ENCODE data around the gene PAMR1.

Gene PAMR1

DNA sequence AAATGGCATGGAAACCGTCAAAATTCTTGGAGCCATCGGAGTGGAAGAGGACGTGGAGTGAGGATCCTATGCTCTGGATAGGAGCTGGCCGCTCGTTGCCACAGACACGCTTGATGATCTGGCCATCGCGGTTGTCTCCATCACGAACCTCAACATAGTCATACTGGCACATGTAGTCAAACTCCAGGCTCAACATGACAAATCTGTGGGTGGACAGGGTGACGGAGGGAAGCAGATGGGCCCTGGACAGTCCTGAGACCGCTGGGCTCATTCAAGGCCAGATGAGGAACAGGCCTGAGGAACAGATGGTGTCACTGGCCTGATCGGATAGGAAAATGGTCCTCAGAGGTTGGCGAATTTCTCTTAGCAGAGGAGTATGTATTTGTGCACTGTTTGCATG is 54.8 kb downstream of the PAMR1 start:
- no peak for TF ChIP-seq TAF1 (IDR thresholded peaks at IDR 0.05; ENCODE audit: borderline replicate concordance, insufficient read depth, low read length)
- TF ChIP-seq, protein P1, sequence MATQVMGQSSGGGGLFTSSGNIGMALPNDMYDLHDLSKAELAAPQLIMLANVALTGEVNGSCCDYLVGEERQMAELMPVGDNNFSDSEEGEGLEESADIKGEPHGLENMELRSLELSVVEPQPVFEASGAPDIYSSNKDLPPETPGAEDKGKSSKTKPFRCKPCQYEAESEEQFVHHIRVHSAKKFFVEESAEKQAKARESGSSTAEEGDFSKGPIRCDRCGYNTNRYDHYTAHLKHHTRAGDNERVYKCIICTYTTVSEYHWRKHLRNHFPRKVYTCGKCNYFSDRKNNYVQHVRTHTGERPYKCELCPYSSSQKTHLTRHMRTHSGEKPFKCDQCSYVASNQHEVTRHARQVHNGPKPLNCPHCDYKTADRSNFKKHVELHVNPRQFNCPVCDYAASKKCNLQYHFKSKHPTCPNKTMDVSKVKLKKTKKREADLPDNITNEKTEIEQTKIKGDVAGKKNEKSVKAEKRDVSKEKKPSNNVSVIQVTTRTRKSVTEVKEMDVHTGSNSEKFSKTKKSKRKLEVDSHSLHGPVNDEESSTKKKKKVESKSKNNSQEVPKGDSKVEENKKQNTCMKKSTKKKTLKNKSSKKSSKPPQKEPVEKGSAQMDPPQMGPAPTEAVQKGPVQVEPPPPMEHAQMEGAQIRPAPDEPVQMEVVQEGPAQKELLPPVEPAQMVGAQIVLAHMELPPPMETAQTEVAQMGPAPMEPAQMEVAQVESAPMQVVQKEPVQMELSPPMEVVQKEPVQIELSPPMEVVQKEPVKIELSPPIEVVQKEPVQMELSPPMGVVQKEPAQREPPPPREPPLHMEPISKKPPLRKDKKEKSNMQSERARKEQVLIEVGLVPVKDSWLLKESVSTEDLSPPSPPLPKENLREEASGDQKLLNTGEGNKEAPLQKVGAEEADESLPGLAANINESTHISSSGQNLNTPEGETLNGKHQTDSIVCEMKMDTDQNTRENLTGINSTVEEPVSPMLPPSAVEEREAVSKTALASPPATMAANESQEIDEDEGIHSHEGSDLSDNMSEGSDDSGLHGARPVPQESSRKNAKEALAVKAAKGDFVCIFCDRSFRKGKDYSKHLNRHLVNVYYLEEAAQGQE (IDR thresholded peaks at IDR 0.05; ENCODE audit: insufficient read depth in 1 of 2, low read depth in 2 of 2, low read length in 2 of 2), result no peak
- no peak for TF ChIP-seq SIN3A (IDR thresholded peaks at IDR 0.05; ENCODE audit: borderline replicate concordance, insufficient read depth, low read length)
- TF ChIP-seq FOXP2 (optimal IDR thresholded peaks at IDR 0.05; ENCODE audit: borderline replicate concordance, extremely low read depth, extremely low read length, insufficient read depth), result no peak
- TF ChIP-seq POLR2AphosphoS5 (IDR thresholded peaks at IDR 0.05; ENCODE audit: low read depth, low read length), result no peak

DNA sequence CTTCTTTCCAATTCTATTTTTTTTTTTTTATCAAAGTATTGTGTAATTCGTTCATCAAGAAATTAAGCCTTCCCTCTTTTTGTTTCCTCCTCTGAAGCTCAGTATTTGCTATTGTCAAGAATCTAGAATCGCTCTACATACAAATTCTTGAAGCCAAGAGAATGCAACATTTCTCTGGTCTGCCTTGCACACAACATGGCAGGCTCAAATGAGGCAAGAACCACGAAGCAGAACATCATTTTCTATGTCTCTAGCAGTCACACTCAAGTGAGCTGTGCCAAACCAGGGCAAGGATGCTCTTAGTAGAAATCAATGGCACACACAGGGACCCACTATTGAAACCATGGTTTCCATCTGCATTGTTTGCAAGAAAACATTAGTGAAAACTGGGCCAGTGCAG is 59.4 kb downstream of the PAMR1 start:
- no peak for TF ChIP-seq TAF1 (IDR thresholded peaks at IDR 0.05; ENCODE audit: borderline replicate concordance, insufficient read depth, low read length)
- no peak for TF ChIP-seq FOXP2 (optimal IDR thresholded peaks at IDR 0.05; ENCODE audit: borderline replicate concordance, extremely low read depth, extremely low read length, insufficient read depth)
- no peak for TF ChIP-seq SIN3A (IDR thresholded peaks at IDR 0.05; ENCODE audit: borderline replicate concordance, insufficient read depth, low read length)
- TF ChIP-seq POLR2AphosphoS5 (IDR thresholded peaks at IDR 0.05; ENCODE audit: low read depth, low read length), result no peak
- TF ChIP-seq, protein P1 (IDR thresholded peaks at IDR 0.05; ENCODE audit: insufficient read depth in 1 of 2, low read depth in 2 of 2, low read length in 2 of 2), result no peak

DNA sequence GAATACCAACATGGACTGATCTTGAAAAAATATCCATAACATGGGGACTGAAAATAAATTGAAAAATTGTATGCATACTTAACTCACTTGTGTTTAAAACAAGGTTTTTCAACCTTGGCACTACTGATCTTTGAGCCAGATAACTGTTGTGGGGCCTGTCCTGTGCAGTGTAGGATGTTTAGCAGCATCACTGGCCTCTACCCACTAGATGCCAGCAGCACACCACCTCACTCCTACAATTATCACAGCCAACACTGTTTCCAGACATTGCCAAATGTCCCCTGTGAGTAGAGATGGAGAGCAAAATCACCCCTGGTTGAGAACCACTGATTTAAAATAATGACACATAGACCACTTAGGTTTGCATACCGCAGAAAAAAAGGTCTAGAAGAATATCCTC is 61.1 kb downstream of the PAMR1 start:
- TF ChIP-seq TAF1 (IDR thresholded peaks at IDR 0.05; ENCODE audit: borderline replicate concordance, insufficient read depth, low read length) (no peak), SIN3A (IDR thresholded peaks at IDR 0.05; ENCODE audit: borderline replicate concordance, insufficient read depth, low read length) (no peak), POLR2AphosphoS5 (IDR thresholded peaks at IDR 0.05; ENCODE audit: low read depth, low read length) (no peak), FOXP2 (optimal IDR thresholded peaks at IDR 0.05; ENCODE audit: borderline replicate concordance, extremely low read depth, extremely low read length, insufficient read depth) (no peak)
- TF ChIP-seq, protein P1 (IDR thresholded peaks at IDR 0.05; ENCODE audit: insufficient read depth in 1 of 2, low read depth in 2 of 2, low read length in 2 of 2), result no peak

DNA sequence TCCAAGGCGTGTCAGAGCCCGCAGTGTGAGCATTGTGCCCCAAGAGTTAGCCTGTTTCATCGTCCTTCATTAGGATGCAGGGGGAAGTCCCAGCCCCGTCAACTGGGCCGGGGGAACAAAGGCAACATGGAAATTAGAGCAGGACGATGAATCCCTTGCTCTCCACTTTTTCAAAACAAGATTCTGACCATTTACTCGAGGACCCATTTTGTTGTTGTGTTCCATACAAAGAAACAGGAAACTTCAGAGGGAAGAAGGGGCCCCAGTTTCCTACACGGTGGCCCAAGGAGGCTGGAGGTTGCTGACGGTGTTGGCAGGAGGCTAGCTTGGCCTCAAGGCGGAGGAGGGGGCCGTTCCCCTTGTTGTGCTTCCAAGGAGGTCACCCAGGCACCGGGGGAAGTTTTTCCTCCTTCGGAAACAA is 62.1 kb downstream of the PAMR1 start:
- TF ChIP-seq TAF1 (IDR thresholded peaks at IDR 0.05; ENCODE audit: borderline replicate concordance, insufficient read depth, low read length), result no peak
- TF ChIP-seq POLR2AphosphoS5 (IDR thresholded peaks at IDR 0.05; ENCODE audit: low read depth, low read length), result no peak
- TF ChIP-seq, protein P1 (IDR thresholded peaks at IDR 0.05; ENCODE audit: insufficient read depth in 1 of 2, low read depth in 2 of 2, low read length in 2 of 2), result no peak
- no peak for TF ChIP-seq FOXP2 (optimal IDR thresholded peaks at IDR 0.05; ENCODE audit: borderline replicate concordance, extremely low read depth, extremely low read length, insufficient read depth)
- no peak for TF ChIP-seq SIN3A (IDR thresholded peaks at IDR 0.05; ENCODE audit: borderline replicate concordance, insufficient read depth, low read length)

Data from PFSK-1 (cell line).